ENCODE data around the gene OSBPL10. TPM values are rescaled to one million over a fixed set of nuclear protein-coding genes. Genes with fewer than 3 reads are reported as not detected.
A peak's percentile ranks its signal among the peaks of the same experiment; 100 is the strongest.
"Not testable (repeated sequence)": the region's sequence is repeated elsewhere in the genome, so short reads cannot be mapped to it uniquely, and the experiment has no call there.

Gene OSBPL10
- polyA plus RNA-seq, 1 donor: 12.4 TPM

- DNase-seq: no peak
- Histone ChIP-seq H3K4me1 (ENCODE audit: control insufficient read depth, insufficient read depth, low read length) (no peaks in the 10 kb centered on the region), H3K36me3 (ENCODE audit: control insufficient read depth, insufficient read depth, low read length) (no peaks in the 10 kb centered on the region), H3K9me3 (ENCODE audit: control insufficient read depth, low read depth, low read length) (peaks cover 3% of the 10 kb centered on the region), H3K27ac (ENCODE audit: low read length) (no peak overlapping the region), H3K27me3 (ENCODE audit: control insufficient read depth, insufficient read depth, low read length) (no peaks in the 10 kb centered on the region), H3K4me3 (ENCODE audit: low read length) (no peak overlapping the region)
- no CpG with 5 or more reads among the region's 2 CpGs for WGBS (ENCODE audit: insufficient coverage, low lambda C conversion rate)
Measured at GRCh38 chr3:32009957-32010356, 28.9 kb upstream of the OSBPL10 start.

GRCh38 chr3:32009101-32009500 lies 28.0 kb upstream of the OSBPL10 start:
- Histone ChIP-seq H3K9me3 (ENCODE audit: control insufficient read depth, low read depth, low read length) (peaks cover 3% of the 10 kb centered on the region), H3K36me3 (ENCODE audit: control insufficient read depth, insufficient read depth, low read length) (no peaks in the 10 kb centered on the region), H3K27me3 (ENCODE audit: control insufficient read depth, insufficient read depth, low read length) (no peaks in the 10 kb centered on the region), H3K4me1 (ENCODE audit: control insufficient read depth, insufficient read depth, low read length) (no peaks in the 10 kb centered on the region), H3K4me3 (ENCODE audit: low read length) (no peak overlapping the region), H3K27ac (ENCODE audit: low read length) (no peak overlapping the region)
- DNase-seq: no peak
- WGBS (ENCODE audit: insufficient coverage, low lambda C conversion rate): 100% methylated on average over 1 of the region's 2 CpGs

- H3K27ac ChIP-seq (ENCODE audit: low read length): no peak overlapping the region
- no peaks in the 10 kb centered on the region for H3K27me3 ChIP-seq (ENCODE audit: control insufficient read depth, insufficient read depth, low read length)
- H3K4me3 ChIP-seq (ENCODE audit: low read length): no peak overlapping the region
- H3K4me1 ChIP-seq (ENCODE audit: control insufficient read depth, insufficient read depth, low read length): no peaks in the 10 kb centered on the region
- WGBS (ENCODE audit: insufficient coverage, low lambda C conversion rate): 54% methylated on average over 2 of the region's 5 CpGs
- no peaks in the 10 kb centered on the region for H3K36me3 ChIP-seq (ENCODE audit: control insufficient read depth, insufficient read depth, low read length)
- H3K9me3 ChIP-seq (ENCODE audit: control insufficient read depth, low read depth, low read length): no peaks in the 10 kb centered on the region
- DNase-seq: peak; percentile 23 to 49
Measured at GRCh38 chr3:32004113-32004765, 23.2 kb upstream of the OSBPL10 start.

GRCh38 chr3:32003380-32003779 lies 22.3 kb upstream of the OSBPL10 start:
- H3K27ac ChIP-seq (ENCODE audit: low read length): no peak overlapping the region
- H3K9me3 ChIP-seq (ENCODE audit: control insufficient read depth, low read depth, low read length): no peaks in the 10 kb centered on the region
- no peaks in the 10 kb centered on the region for H3K36me3 ChIP-seq (ENCODE audit: control insufficient read depth, insufficient read depth, low read length)
- DNase-seq: no peak
- no peak overlapping the region for H3K4me3 ChIP-seq (ENCODE audit: low read length)
- 100% methylated on average over 1 of the region's 3 CpGs for WGBS (ENCODE audit: insufficient coverage, low lambda C conversion rate)
- H3K4me1 ChIP-seq (ENCODE audit: control insufficient read depth, insufficient read depth, low read length): no peaks in the 10 kb centered on the region
- H3K27me3 ChIP-seq (ENCODE audit: control insufficient read depth, insufficient read depth, low read length): no peaks in the 10 kb centered on the region

- Histone ChIP-seq H3K9me3 (ENCODE audit: control insufficient read depth, low read depth, low read length) (no peaks in the 10 kb centered on the region), H3K27me3 (ENCODE audit: control insufficient read depth, insufficient read depth, low read length) (no peaks in the 10 kb centered on the region), H3K4me1 (ENCODE audit: control insufficient read depth, insufficient read depth, low read length) (no peaks in the 10 kb centered on the region), H3K36me3 (ENCODE audit: control insufficient read depth, insufficient read depth, low read length) (no peaks in the 10 kb centered on the region), H3K4me3 (ENCODE audit: low read length) (no peak overlapping the region), H3K27ac (ENCODE audit: low read length) (no peak overlapping the region)
- WGBS (ENCODE audit: insufficient coverage, low lambda C conversion rate): no CpG with 5 or more reads among the region's 6 CpGs
- no peak for DNase-seq
Measured at GRCh38 chr3:32002561-32003368, 21.7 kb upstream of the OSBPL10 start.

DNA sequence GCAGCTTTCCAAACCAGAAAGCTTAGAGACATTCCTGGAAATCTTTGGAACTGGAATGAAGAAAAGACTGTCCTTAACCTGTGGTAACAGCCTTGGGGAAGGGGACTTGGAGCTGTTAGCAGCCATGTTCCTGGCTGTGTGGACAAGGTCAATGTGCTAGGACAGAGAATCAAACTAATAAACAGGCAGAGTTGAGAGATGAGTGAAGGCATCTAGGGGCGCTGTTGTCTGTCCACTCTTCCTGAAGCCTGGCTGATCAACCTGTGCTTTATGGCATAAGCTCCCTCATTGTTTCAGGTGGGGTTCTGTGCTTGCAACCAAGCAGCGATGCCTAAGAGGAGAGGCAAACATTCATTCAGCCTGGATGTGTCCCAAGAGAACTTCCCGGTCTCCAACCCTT lies 19.8 kb upstream of the OSBPL10 start:
- no peak overlapping the region for H3K4me3 ChIP-seq (ENCODE audit: low read length)
- no peak for DNase-seq
- no peaks in the 10 kb centered on the region for H3K9me3 ChIP-seq (ENCODE audit: control insufficient read depth, low read depth, low read length)
- no peak overlapping the region for H3K27ac ChIP-seq (ENCODE audit: low read length)
- WGBS (ENCODE audit: insufficient coverage, low lambda C conversion rate): no CpG with 5 or more reads among the region's 3 CpGs
- no peaks in the 10 kb centered on the region for H3K36me3 ChIP-seq (ENCODE audit: control insufficient read depth, insufficient read depth, low read length)
- H3K4me1 ChIP-seq (ENCODE audit: control insufficient read depth, insufficient read depth, low read length): no peaks in the 10 kb centered on the region
- no peaks in the 10 kb centered on the region for H3K27me3 ChIP-seq (ENCODE audit: control insufficient read depth, insufficient read depth, low read length)

DNA sequence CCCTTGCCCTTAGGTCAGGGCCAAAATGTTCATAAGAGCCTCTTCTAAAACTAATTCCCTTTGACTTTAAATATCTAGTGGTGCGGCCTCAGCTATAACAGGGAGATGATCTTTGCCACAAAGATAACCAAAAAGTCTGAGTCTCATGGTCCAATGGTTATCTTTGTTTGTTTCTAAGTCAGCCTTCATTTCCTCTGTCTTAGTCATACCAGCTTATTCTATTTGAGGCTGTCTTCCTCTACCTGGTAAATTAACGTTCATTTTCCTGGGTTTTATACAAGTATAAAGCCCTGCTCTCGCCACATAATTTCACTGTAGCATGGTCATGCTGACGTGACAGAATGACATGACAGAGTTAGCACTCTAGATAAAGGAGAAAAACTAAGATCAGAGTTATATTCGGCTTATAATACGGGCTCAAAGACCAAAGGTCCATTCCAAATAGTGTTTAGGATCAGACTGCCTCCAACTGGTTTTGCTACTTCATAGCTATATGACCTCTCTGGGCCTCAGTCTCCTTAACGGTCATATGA lies 18.9 kb upstream of the OSBPL10 start:
- Histone ChIP-seq H3K4me3 (ENCODE audit: low read length) (no peak overlapping the region), H3K27ac (ENCODE audit: low read length) (no peak overlapping the region), H3K27me3 (ENCODE audit: control insufficient read depth, insufficient read depth, low read length) (no peaks in the 10 kb centered on the region), H3K36me3 (ENCODE audit: control insufficient read depth, insufficient read depth, low read length) (no peaks in the 10 kb centered on the region), H3K4me1 (ENCODE audit: control insufficient read depth, insufficient read depth, low read length) (no peaks in the 10 kb centered on the region), H3K9me3 (ENCODE audit: control insufficient read depth, low read depth, low read length) (no peaks in the 10 kb centered on the region)
- DNase-seq: peak in 1 of 2 donors; percentile 54
- no CpG with 5 or more reads among the region's 7 CpGs for WGBS (ENCODE audit: insufficient coverage, low lambda C conversion rate)

GRCh38 chr3:31997500-31997899 lies 16.4 kb upstream of the OSBPL10 start:
- H3K36me3 ChIP-seq (ENCODE audit: control insufficient read depth, insufficient read depth, low read length): no peaks in the 10 kb centered on the region

DNA sequence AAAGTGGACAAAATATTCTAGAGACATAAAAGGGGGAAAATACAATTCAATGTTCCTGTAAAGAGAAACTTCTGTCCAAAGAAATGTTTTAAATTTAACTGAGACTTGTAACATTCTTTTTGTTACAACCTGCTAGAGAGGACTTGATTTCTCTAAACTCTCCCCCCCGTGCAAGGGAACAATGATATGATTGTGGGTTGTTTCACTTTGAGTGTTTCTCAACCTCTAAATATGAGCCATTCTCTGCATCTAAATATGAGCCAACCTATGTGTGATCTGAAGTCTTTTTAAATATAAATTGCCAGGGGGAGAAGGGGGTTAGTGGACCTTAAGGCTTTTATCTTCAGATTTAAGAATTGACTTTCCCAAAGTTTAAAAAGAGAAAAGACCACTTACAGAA lies 15.1 kb upstream of the OSBPL10 start:
- 100% methylated on average over 1 of the region's 1 CpG for WGBS (ENCODE audit: insufficient coverage, low lambda C conversion rate)
- Histone ChIP-seq H3K9me3 (ENCODE audit: control insufficient read depth, low read depth, low read length) (peaks cover 3% of the 10 kb centered on the region), H3K27me3 (ENCODE audit: control insufficient read depth, insufficient read depth, low read length) (no peaks in the 10 kb centered on the region), H3K4me1 (ENCODE audit: control insufficient read depth, insufficient read depth, low read length) (no peaks in the 10 kb centered on the region), H3K27ac (ENCODE audit: low read length) (no peak overlapping the region), H3K4me3 (ENCODE audit: low read length) (no peak overlapping the region), H3K36me3 (ENCODE audit: control insufficient read depth, insufficient read depth, low read length) (no peaks in the 10 kb centered on the region)
- no peak for DNase-seq

More at GRCh38 chr3:31997500-31997899, 16.4 kb upstream of the OSBPL10 start:
- Histone ChIP-seq H3K9me3 (ENCODE audit: control insufficient read depth, low read depth, low read length) (no peaks in the 10 kb centered on the region), H3K4me1 (ENCODE audit: control insufficient read depth, insufficient read depth, low read length) (no peaks in the 10 kb centered on the region), H3K27ac (ENCODE audit: low read length) (no peak overlapping the region), H3K27me3 (ENCODE audit: control insufficient read depth, insufficient read depth, low read length) (no peaks in the 10 kb centered on the region), H3K4me3 (ENCODE audit: low read length) (no peak overlapping the region)
- WGBS (ENCODE audit: insufficient coverage, low lambda C conversion rate): no CpG with 5 or more reads among the region's 6 CpGs
- no peak for DNase-seq

- not testable (repeated sequence) for H3K4me3 ChIP-seq (ENCODE audit: low read length); H3K27ac ChIP-seq (ENCODE audit: low read length); H3K4me1 ChIP-seq (ENCODE audit: control insufficient read depth, insufficient read depth, low read length); H3K36me3 ChIP-seq (ENCODE audit: control insufficient read depth, insufficient read depth, low read length); H3K9me3 ChIP-seq (ENCODE audit: control insufficient read depth, low read depth, low read length); H3K27me3 ChIP-seq (ENCODE audit: control insufficient read depth, insufficient read depth, low read length); DNase-seq
- WGBS (ENCODE audit: insufficient coverage, low lambda C conversion rate): no CpG with 5 or more reads among the region's 5 CpGs
Measured at GRCh38 chr3:31995026-31995425, 14.0 kb upstream of the OSBPL10 start.

Data from large intestine (tissue), 3 donors.